GM18868 (cell line): ENCODE data around the gene NLRC3.
"Not testable (repeated sequence)": the region's sequence is repeated elsewhere in the genome, so short reads cannot be mapped to it uniquely, and the experiment has no call there.

Experiments
- ATAC-seq: cut with Tn5 transposase; IDR thresholded peaks from one replicate; pipeline ENCODE4 v1.9.1; 2021; ENCODE audit warnings: mild to moderate bottlenecking, moderate library complexity; ENCODE audit not compliant: unreplicated experiment

The NLRC3 gene

GRCh38 chr16:3550851-3551847 lies 26.1 kb downstream of the NLRC3 start:
- ATAC-seq, result no peak

GRCh38 chr16:3549906-3550305 lies 27.3 kb downstream of the NLRC3 start:
- no peak for ATAC-seq

GRCh38 chr16:3548859-3549258 lies 28.3 kb downstream of the NLRC3 start:
- no peak for ATAC-seq

- no peak for ATAC-seq
Observed at GRCh38 chr16:3548445-3548844, 28.8 kb downstream of the NLRC3 start.

GRCh38 chr16:3546986-3547682 lies 30.1 kb downstream of the NLRC3 start:
- ATAC-seq, result no peak

GRCh38 chr16:3542601-3543373 lies 34.4 kb downstream of the NLRC3 start:
- ATAC-seq, result no peak

GRCh38 chr16:3541527-3542155 lies 35.6 kb downstream of the NLRC3 start:
- no peak for ATAC-seq

GRCh38 chr16:3538222-3538621 lies 39.0 kb downstream of the NLRC3 start:
- ATAC-seq, result no peak

GRCh38 chr16:3536851-3537250 lies 40.4 kb downstream of the NLRC3 start:
- ATAC-seq, result no peak

- ATAC-seq, result no peak
Observed at GRCh38 chr16:3536271-3536731, 40.9 kb downstream of the NLRC3 start.

GRCh38 chr16:3534126-3534525 lies 43.1 kb downstream of the NLRC3 start:
- ATAC-seq, result no peak

- no peak for ATAC-seq
Observed at GRCh38 chr16:3532741-3533140, 44.5 kb downstream of the NLRC3 start.

GRCh38 chr16:3530371-3530914 lies 46.8 kb downstream of the NLRC3 start:
- no peak for ATAC-seq

GRCh38 chr16:3529175-3529574 lies 48.0 kb downstream of the NLRC3 start:
- ATAC-seq, result no peak

- no peak for ATAC-seq
Observed at GRCh38 chr16:3528406-3528805, 48.8 kb downstream of the NLRC3 start.

GRCh38 chr16:3527216-3527829 lies 49.9 kb downstream of the NLRC3 start:
- not testable (repeated sequence) for ATAC-seq

GRCh38 chr16:3525951-3526350 lies 51.3 kb downstream of the NLRC3 start:
- ATAC-seq, result no peak

- no peak for ATAC-seq
Observed at GRCh38 chr16:3523281-3523680, 53.9 kb downstream of the NLRC3 start.

- ATAC-seq, result no peak
Observed at GRCh38 chr16:3520841-3521240, 56.4 kb downstream of the NLRC3 start.

GRCh38 chr16:3520413-3520812 lies 56.8 kb downstream of the NLRC3 start:
- no peak for ATAC-seq
